Fibroblast of skin of scalp (primary cell): ENCODE results near the gene SLCO3A1. TPM values are rescaled to one million over a fixed set of nuclear protein-coding genes. Genes with fewer than 3 reads are reported as not detected.

ENCODE experiments used
- DNase-seq: peaks from one replicate; pipeline ENCODE4 v3.0.0-alpha.2; 2013
- polyA plus RNA-seq, 2 experiments: library from polyadenylated mRNA; unstranded; fragments of 120-200 nt; gene quantifications; one replicate each; pipeline ENCODE4 v1.2.1, GENCODE V29; 2013; ENCODE audit not compliant: insufficient read length in 2 of 2

Gene SLCO3A1
- polyA plus RNA-seq (2013, experiment 1 of 2; ENCODE audit: insufficient read length) = 3.2 TPM
- polyA plus RNA-seq (2013, experiment 2 of 2; ENCODE audit: insufficient read length) = 4.2 TPM

DNA sequence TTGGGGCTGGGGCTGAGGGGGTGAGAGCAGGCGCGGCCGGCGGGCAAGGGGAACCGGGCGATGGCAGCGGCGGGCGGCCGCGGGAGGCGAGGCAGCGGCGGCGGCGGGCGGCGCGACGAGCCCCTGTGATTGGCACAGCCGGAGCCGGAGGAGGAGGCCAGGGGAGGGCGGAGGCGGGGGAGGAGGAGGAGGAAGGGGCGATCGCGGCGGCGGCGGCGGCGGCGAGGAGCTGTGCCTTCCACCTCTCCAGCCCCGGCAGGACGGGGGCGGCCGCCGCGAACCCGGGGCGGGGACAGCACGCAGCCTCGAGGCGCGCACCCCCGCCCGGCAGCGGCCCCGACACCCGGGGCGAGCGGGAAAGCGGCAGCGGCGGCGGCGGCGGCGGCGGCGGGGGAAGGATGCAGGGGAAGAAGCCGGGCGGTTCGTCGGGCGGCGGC is at the start of gene SLCO3A1:
Gene SLCO3A1 (plus strand): TSS at position 198 of the 437 bp plus-strand sequence.
- peak; percentile 63 for DNase-seq

GRCh38 chr15:91807122-91807521 is 46.4 kb upstream of the SLCO3A1 start:
- no peak for DNase-seq

GRCh38 chr15:91813924-91814323 is 39.6 kb upstream of the SLCO3A1 start:
- DNase-seq = no peak

GRCh38 chr15:91816942-91817341 is 36.6 kb upstream of the SLCO3A1 start:
- no peak for DNase-seq

DNA sequence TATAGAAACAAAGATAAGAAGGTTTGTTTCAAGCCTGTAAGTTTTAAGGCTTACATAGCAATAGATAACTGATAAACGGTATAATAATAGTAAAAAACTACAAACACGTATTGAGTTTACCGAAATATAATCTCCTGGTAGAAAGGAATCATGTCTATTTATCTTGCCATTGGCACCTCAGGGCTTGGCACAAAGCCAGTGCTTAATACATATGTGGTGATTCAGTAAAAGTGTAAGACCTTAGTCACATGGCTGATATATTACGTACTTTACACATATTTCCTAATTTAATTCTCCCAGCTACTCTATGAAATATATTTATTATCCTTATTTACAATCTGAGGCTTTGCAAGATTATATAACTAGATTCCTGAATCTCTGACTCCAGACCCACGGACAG is 32.0 kb upstream of the SLCO3A1 start:
- no peak for DNase-seq

DNA sequence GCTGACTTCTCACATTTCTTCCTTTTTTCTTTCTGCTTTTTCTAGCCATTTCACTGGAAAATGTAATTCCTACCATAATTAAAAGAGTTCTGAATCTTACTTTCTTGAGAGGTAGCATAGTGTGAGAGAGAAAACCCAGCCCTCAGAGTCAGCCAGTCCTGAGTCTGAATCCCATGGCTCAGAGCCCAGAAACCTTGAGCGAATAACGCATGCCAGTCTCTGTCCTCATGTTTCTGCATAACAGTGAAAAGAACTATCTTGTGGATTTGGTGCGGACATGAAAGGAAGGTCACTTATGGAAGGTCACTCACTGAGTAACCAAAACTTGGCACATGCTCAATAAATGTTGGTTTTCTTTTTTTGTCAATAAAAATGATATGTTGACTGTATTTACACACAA is 29.3 kb upstream of the SLCO3A1 start:
- DNase-seq = no peak

GRCh38 chr15:91826443-91826842 is 27.1 kb upstream of the SLCO3A1 start:
- no peak for DNase-seq

DNA sequence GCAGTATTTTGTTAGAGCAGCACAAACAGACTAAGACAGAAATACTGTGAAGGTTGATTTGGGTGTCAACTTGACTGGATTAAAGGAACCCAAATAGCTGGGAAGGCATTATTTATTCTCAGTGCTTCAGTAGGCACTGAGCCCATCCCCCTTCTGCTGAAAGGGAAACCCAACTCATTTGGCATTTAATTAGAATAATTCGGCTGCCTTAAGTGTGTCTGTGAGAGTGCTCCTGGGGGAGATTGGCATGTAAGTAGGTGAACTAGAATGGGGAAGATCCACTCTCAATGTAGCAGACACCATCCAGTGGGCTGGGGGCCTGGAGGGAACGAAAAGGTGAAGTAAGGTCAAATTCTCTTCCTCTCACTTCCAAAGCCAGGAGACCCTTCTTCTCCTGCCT is 20.5 kb upstream of the SLCO3A1 start:
- no peak for DNase-seq

GRCh38 chr15:91839867-91840266 is 13.6 kb upstream of the SLCO3A1 start:
- DNase-seq = no peak

GRCh38 chr15:91841861-91842260 is 11.6 kb upstream of the SLCO3A1 start:
- no peak for DNase-seq

DNA sequence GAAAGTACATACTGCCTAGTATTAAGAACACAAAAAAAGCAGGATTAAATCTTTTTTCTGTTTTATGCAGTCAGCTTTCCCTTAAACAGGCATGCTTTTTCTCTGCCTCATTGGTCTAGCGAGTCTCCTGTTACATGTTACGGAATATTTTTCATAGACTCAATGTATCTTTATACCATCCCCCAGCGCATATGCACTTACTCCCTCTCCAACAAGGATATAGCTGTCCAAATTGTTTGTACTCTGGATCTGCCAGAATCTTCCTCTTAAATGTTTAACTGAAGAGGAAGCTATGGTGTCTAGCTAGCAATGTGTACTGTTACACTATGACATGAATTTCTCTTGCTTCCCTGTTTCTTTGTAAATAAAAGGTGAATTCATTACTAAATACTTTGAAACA is 9.2 kb upstream of the SLCO3A1 start:
- DNase-seq = no peak

DNA sequence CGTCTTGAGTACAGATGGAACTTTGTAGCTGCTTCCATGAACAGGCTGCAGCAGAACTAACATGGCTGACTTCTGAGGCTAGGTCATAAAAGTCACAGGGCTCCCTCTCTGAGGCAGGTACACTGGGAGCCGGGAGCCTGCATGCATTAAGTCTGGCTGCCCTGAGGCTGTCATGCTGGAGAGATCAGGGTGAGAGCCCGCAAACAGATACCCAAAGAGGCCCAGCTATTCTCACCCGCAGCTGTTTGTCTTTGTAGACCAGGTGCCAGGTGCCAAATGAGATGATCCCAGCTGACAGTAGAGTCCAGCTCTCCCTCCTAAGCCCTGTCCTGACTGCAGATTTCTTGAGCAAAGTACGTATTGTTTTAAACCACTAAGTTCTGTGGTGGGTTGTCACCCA is 8.6 kb upstream of the SLCO3A1 start:
- DNase-seq = no peak

DNA sequence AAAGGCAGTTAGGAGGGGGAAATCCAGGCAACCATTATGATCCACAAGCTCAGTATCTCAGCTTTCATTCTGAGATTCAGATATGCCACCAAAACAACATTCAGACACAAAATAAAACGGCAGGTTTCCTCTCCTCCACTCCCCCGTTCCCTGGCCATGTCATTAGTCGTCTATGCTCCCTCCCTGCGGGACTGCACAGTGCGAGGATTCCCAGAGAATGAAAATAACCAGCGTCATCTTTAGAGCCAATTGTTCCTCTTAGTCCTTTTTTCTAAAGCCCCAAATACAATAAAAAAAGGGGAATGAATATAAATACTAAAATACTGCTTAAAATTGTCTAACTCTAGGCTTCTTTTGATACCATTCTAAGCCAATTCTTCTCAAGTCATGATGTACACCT is 7.8 kb upstream of the SLCO3A1 start:
- no peak for DNase-seq

- no peak for DNase-seq
These were observed 4.3 kb upstream of the SLCO3A1 start for GRCh38 chr15:91849180-91849579.

DNA sequence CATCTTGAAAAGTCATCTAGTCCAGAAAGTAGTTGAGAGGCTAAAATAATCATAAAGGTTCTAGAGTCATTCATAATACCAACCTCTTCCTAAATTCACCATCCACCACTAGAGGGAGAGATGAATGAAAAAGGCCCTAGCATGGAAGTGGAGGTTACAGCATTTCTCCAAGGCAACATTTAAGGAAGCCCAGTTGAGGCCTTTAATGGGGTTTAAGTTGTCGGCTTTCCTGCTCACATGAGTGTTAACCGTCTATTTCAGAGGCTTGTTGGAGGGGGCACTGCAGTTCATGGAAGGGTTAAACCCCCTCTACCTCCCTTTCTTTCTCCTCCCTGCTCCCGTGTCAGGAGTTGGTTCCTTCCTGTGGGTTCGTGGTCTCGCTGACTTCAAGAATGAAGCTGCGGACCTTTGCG is 3.8 kb upstream of the SLCO3A1 start:
- DNase-seq = peak; percentile 55

DNA sequence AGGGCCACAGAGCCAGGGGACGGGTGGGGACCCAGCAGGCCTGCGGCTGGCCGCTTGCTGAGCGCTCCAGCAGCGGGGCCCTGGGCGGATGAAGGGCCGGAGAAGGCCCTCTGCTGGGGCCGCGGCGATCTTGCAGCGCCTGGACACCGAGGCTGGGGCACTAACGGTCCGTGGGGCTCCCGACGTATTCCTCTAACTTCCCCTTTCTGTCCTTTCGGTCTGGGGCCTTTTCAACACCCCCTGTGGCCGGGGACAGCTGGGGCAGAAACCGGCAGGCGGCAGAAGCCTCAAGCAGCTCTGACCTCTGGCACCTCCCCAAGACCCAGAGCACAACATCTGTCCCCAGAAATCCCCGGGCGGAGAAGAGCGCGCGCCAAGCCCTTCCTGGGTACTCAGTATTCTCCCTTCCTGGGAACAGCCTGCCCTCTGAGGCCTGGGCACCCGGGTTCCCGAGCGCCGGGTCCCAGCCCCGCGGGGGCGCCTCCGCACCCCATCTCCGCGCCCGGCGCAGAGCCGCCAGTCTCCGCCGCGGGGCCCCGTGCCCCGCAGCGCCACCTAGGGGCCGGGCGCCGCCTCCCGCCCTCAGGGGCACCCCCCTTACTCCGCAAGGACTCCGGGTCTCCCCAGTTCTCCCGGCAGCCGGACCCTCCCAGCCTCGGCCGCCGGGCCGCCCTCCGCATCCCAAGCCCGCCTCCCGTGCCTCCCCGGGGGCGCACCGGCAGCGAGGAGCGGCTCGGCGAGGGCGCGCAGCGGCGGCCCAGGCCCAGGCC is 582 bp upstream of the SLCO3A1 start:
- DNase-seq = peak; percentile 61

- DNase-seq = no peak
These were observed 585 bp downstream of the SLCO3A1 start for GRCh38 chr15:91853948-91854638.

DNA sequence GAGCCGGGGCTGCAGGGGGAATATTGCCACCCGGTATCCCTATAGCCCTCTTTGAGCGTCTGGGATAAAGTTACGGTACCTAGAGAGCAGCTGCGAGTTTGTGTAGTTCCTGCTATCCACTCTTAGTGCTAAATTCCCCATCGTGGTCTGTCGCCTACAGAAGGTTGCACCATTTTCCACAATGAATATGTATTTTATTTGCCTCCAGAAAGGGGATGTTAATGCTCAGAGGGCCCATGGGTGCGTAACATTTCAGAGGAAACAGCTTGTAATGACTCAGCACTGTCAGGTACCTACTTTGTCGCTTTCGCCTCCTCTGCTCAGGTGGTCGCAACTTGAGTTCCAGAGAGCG is 1.1 kb downstream of the SLCO3A1 start:
- no peak for DNase-seq

DNA sequence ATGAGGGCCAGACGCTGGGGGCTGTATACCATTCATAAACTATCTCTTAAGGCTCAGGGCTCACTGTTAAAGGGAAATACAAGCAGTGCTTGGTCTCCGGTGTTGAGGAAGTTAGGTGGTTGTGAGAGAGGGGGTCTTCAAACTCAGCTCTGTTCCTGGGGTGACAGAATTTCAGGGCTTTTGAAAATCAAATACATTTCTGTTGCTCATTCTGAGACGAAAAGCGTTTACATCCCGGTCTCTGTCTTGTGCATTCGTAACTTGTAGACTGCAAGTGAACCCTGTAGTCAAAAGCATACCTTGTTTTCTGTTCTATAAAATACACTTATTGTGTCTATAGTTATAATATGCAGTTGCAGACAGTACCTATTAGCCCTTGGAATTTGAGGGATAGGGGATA is 1.7 kb downstream of the SLCO3A1 start:
- DNase-seq = no peak

- DNase-seq = no peak
These were observed 2.4 kb downstream of the SLCO3A1 start for GRCh38 chr15:91855684-91856489.

- no peak for DNase-seq
These were observed 3.7 kb downstream of the SLCO3A1 start for GRCh38 chr15:91857224-91857585.

- DNase-seq = no peak
These were observed 4.3 kb downstream of the SLCO3A1 start for GRCh38 chr15:91857772-91858171.

DNA sequence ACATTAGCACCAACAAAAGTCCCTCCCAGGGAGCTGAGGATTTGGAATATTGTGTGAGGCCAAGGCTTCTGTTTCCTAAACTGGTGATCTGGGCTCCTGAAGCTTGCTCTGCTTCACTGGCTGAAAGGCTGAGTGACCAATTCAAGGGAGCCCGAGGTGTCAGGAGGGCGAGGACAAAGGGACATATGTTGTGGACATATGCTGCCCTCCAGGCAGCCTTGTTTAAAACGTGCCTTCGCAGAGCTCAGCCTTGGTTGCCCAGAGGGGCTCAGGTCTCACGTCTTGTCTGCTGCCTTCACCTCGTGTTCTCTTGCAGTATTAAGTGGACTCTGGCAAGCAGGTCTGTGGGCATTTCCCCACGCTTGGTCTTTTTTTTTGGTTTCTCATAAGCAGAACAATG is 7.0 kb downstream of the SLCO3A1 start:
- no peak for DNase-seq
